ENCODE results near the gene CNTNAP2.

DNA sequence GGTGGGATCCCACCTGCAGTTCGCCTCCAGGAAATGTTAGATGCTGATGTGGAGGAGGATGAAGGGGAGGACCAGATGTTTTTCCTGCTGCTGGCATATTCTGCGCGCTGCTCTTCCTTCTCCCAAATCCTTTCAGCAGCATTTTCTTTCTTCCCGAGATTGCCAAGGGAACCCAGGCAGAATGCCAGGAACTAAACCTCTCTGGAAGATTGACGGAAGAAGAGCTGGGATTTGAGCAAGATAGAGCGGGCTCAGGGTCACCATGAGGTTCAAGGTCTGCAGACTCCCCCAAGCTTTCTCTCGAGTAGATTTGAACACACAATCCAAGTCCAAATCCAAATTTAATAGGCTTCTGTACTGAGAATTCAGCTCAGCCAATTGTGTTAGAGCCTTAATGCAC is 2128.8 kb downstream of the CNTNAP2 start:
- TF ChIP-seq POLR2AphosphoS5 (IDR thresholded peaks at IDR 0.05; ENCODE audit: borderline replicate concordance, low read depth, low read length) (no peak), EZH2 (IDR thresholded peaks at IDR 0.05) (no peak)
